Measurements from ENCODE around the gene SHLD2. TPM values are rescaled to one million over a fixed set of nuclear protein-coding genes. Genes with fewer than 3 reads are reported as not detected.
A peak's percentile ranks its signal among the peaks of the same experiment; 100 is the strongest.
"Not testable (repeated sequence)": the region's sequence is repeated elsewhere in the genome, so short reads cannot be mapped to it uniquely, and the experiment has no call there.

SHLD2 gene
- 30.0 and 32.4 TPM in 2 replicates for total RNA-seq (2014; rRNA removed)
- 8.1 TPM for polyA plus RNA-seq (2012)

- DNase-seq (ENCODE audit: low read depth), result peak; percentile 88
Observed at GRCh38 chr10:87094373-87095235, at the start of gene SHLD2, which contains the start of gene GLUD1. Gene SHLD2, plus strand, starts transcription at chr10:87095206. Its CDS starts 56,149 bp downstream, at chr10:87151355. Gene GLUD1, minus strand, starts transcription at chr10:87094843. Its CDS starts 74 bp downstream, at chr10:87094769.

GRCh38 chr10:87045434-87045938 lies 49.5 kb upstream of the SHLD2 start:
- DNase-seq (ENCODE audit: low read depth), result no peak

- no peak for DNase-seq (ENCODE audit: low read depth)
Observed at GRCh38 chr10:87053111-87053510, 41.9 kb upstream of the SHLD2 start.

- DNase-seq (ENCODE audit: low read depth), result no peak
Observed at GRCh38 chr10:87053577-87054181, 41.3 kb upstream of the SHLD2 start.

GRCh38 chr10:87054373-87055295 lies 40.4 kb upstream of the SHLD2 start:
- DNase-seq (ENCODE audit: low read depth), result peak; percentile 72

GRCh38 chr10:87058171-87058570 lies 36.8 kb upstream of the SHLD2 start:
- DNase-seq (ENCODE audit: low read depth), result no peak

- no peak for DNase-seq (ENCODE audit: low read depth)
Observed at GRCh38 chr10:87059401-87059800, 35.6 kb upstream of the SHLD2 start.

GRCh38 chr10:87060280-87060928 lies 34.6 kb upstream of the SHLD2 start:
- DNase-seq (ENCODE audit: low read depth), result no peak

GRCh38 chr10:87064651-87065050 lies 30.4 kb upstream of the SHLD2 start:
- no peak for DNase-seq (ENCODE audit: low read depth)

- DNase-seq (ENCODE audit: low read depth), result no peak
Observed at GRCh38 chr10:87066178-87066577, 28.8 kb upstream of the SHLD2 start.

GRCh38 chr10:87066865-87067264 lies 28.1 kb upstream of the SHLD2 start:
- no peak for DNase-seq (ENCODE audit: low read depth)

- DNase-seq (ENCODE audit: low read depth), result no peak
Observed at GRCh38 chr10:87068281-87068680, 26.7 kb upstream of the SHLD2 start.

GRCh38 chr10:87072449-87072848 lies 22.6 kb upstream of the SHLD2 start:
- no peak for DNase-seq (ENCODE audit: low read depth)

GRCh38 chr10:87076421-87076820 lies 18.6 kb upstream of the SHLD2 start:
- not testable (repeated sequence) for DNase-seq (ENCODE audit: low read depth)

- DNase-seq (ENCODE audit: low read depth), result no peak
Observed at GRCh38 chr10:87079106-87079836, 15.7 kb upstream of the SHLD2 start.

GRCh38 chr10:87080621-87081020 lies 14.4 kb upstream of the SHLD2 start:
- DNase-seq (ENCODE audit: low read depth), result not testable (repeated sequence)

- DNase-seq (ENCODE audit: low read depth), result not testable (repeated sequence)
Observed at GRCh38 chr10:87081574-87081973, 13.4 kb upstream of the SHLD2 start.

GRCh38 chr10:87082219-87082618 lies 12.8 kb upstream of the SHLD2 start:
- DNase-seq (ENCODE audit: low read depth), result peak; percentile 83

- DNase-seq (ENCODE audit: low read depth), result peak; percentile 73
Observed at GRCh38 chr10:87083576-87084290, 11.3 kb upstream of the SHLD2 start.

Data from LHCN-M2 (cell line).